HEK293 (cell line): ENCODE results near the gene GUCY2D.

Experiments used
- CTCF ChIA-PET: fragments of 350-600 bp; formaldehyde crosslinking; extraction: SDS; loops from one replicate; lab custom pipeline; 2021; ENCODE audit warnings: antibody characterized with exemption; lab: Yijun Ruan, JAX
- POLR2A ChIA-PET: fragments of 300-600 bp; formaldehyde crosslinking; extraction: SDS; loops from one replicate; lab custom pipeline; 2020; ENCODE audit warnings: antibody characterized with exemption, inconsistent platforms; lab: Yijun Ruan, JAX
- H3K27ac ChIP-seq: fragments of 200-500 bp; sonication (Bioruptor generic); 2 replicates; pipeline ENCODE4 v1.5.1; 2014; ENCODE audit warnings: low read depth, low read length, control low read depth, inconsistent platforms; ENCODE audit errors: extremely low read depth
- H3K36me3 ChIP-seq, 2 experiments: fragments of 200-500 bp in 1 of 2; sonication (Bioruptor generic) in 1 of 2; 1 replicate in 1 of 2; 2 replicates in 1 of 2; pipeline ENCODE4 v1.5.1; 2014 to 2017; ENCODE audit warnings: inconsistent platforms in 2 of 2, low read length in 2 of 2; ENCODE audit not compliant: control insufficient read depth in 2 of 2, insufficient read depth in 1 of 2
- H3K4me1 ChIP-seq: fragments of 200-500 bp; sonication (Bioruptor generic); 2 replicates; pipeline ENCODE4 v1.5.1; 2014; ENCODE audit warnings: mild to moderate bottlenecking, low read length, inconsistent platforms; ENCODE audit not compliant: control insufficient read depth, insufficient read depth
- H3K4me3 ChIP-seq: 2 replicates; pipeline ENCODE4 v1.5.1; 2011; ENCODE audit warnings: low read depth, mild to moderate bottlenecking, control low read depth, low read length, moderate library complexity
- H3K9me3 ChIP-seq: fragments of 200-500 bp; sonication (Bioruptor generic); 2 replicates; pipeline ENCODE4 v1.5.1; 2014; ENCODE audit warnings: low read depth, low read length, inconsistent platforms; ENCODE audit not compliant: control insufficient read depth, insufficient read depth
- GLIS2 ChIP-seq: fragments of 450-650 bp; formaldehyde crosslinking; IDR thresholded peaks from 2 replicates; pipeline ENCODE4 v1.5.1; 2016; ENCODE audit warnings: missing biosample characterization, missing genetic modification characterization
- KLF9 ChIP-seq: fragments of 450-650 bp; formaldehyde crosslinking; IDR thresholded peaks from 2 replicates; pipeline ENCODE4 v1.5.1; 2016; ENCODE audit warnings: missing biosample characterization, missing genetic modification characterization, low read depth
- PRDM6 ChIP-seq: fragments of 450-650 bp; formaldehyde crosslinking; IDR thresholded peaks from 2 replicates; pipeline ENCODE4 v1.5.1; 2017; ENCODE audit warnings: missing biosample characterization, missing genetic modification characterization
- SETDB1 ChIP-seq: IDR thresholded peaks from one replicate; pipeline ENCODE4 v1.6.1; 2017; ENCODE audit warnings: mild to moderate bottlenecking, low read length, moderate library complexity, mixed read lengths; ENCODE audit not compliant: insufficient read length
- ZBTB44 ChIP-seq: fragments of 450-650 bp; IDR thresholded peaks from 2 replicates; pipeline ENCODE4 v1.5.1; 2018; ENCODE audit warnings: missing biosample characterization, mild to moderate bottlenecking, missing genetic modification characterization
- ZBTB49 ChIP-seq: fragments of 450-650 bp; formaldehyde crosslinking; IDR thresholded peaks from 2 replicates; pipeline ENCODE4 v1.5.1; 2016; ENCODE audit warnings: missing biosample characterization, missing genetic modification characterization, low read depth
- ZBTB7A ChIP-seq: fragments of 450-650 bp; formaldehyde crosslinking; IDR thresholded peaks from 2 replicates; pipeline ENCODE4 v1.5.1; 2016; ENCODE audit warnings: low read depth, missing biosample characterization, missing genetic modification characterization
- ZNF19 ChIP-seq: fragments of 450-650 bp; formaldehyde crosslinking; IDR thresholded peaks from 2 replicates; pipeline ENCODE4; 2016; ENCODE audit warnings: missing biosample characterization, missing genetic modification characterization, low read depth
- ZNF37A ChIP-seq: fragments of 450-650 bp; IDR thresholded peaks from 2 replicates; pipeline ENCODE4 v1.5.1; 2018; ENCODE audit warnings: missing biosample characterization, missing genetic modification characterization
- ZNF518A ChIP-seq: fragments of 450-650 bp; formaldehyde crosslinking; conservative IDR thresholded peaks from 2 replicates; pipeline ENCODE4 v1.5.1; 2016; ENCODE audit warnings: low read depth, missing biosample characterization, missing genetic modification characterization
- ZNF521 ChIP-seq: fragments of 450-650 bp; formaldehyde crosslinking; IDR thresholded peaks from 2 replicates; pipeline ENCODE4 v1.5.1; 2017; ENCODE audit warnings: missing biosample characterization, mild to moderate bottlenecking, missing genetic modification characterization
- ZNF558 ChIP-seq: fragments of 450-650 bp; formaldehyde crosslinking; IDR thresholded peaks from 2 replicates; pipeline ENCODE4 v1.5.1; 2016; ENCODE audit warnings: missing biosample characterization, missing genetic modification characterization
- ZNF654 ChIP-seq: fragments of 450-650 bp; formaldehyde crosslinking; IDR thresholded peaks from 2 replicates; pipeline ENCODE4 v1.5.1; 2016; ENCODE audit warnings: low read depth, missing biosample characterization, missing genetic modification characterization
- ZNF791 ChIP-seq: fragments of 450-650 bp; formaldehyde crosslinking; IDR thresholded peaks from 2 replicates; pipeline ENCODE4 v1.5.1; 2016; ENCODE audit warnings: missing biosample characterization, missing genetic modification characterization
- TF ChIP-seq, protein P1 (sequence below): fragments of 450-650 bp; formaldehyde crosslinking; IDR thresholded peaks from 2 replicates; pipeline ENCODE4 v1.5.1; 2016; ENCODE audit warnings: missing biosample characterization, missing genetic modification characterization, low read depth
- TF ChIP-seq, protein P2 (sequence below): fragments of 450-650 bp; formaldehyde crosslinking; IDR thresholded peaks from 2 replicates; pipeline ENCODE4 v1.5.1; 2016; ENCODE audit warnings: missing biosample characterization, missing genetic modification characterization
- TF ChIP-seq, protein P3 (sequence below): IDR thresholded peaks from 2 replicates; pipeline ENCODE4 v1.6.1; 2011; ENCODE audit warnings: mild to moderate bottlenecking, low read depth, low read length, borderline replicate concordance

The GUCY2D gene

GRCh38 chr17:8031261-8031661, 28.8 kb downstream of the GUCY2D start:
- H3K4me3 ChIP-seq, result no peak overlapping the region
- TF ChIP-seq ZNF521 (no peak), SETDB1 (no peak), ZNF19 (tag by site-specific recombination) (no peak), ZNF654 (tag by site-specific recombination) (no peak), ZNF558 (tag by site-specific recombination) (no peak), ZNF37A (tag by site-specific recombination) (no peak), ZNF791 (tag by site-specific recombination) (no peak), KLF9 (no peak), ZBTB7A (tag by site-specific recombination) (no peak), GLIS2 (tag by site-specific recombination) (no peak), PRDM6 (tag by site-specific recombination) (no peak), ZNF518A (tag by site-specific recombination) (no peak), ZBTB49 (tag by site-specific recombination) (no peak), ZBTB44 (no peak)
- TF ChIP-seq, protein P1, sequence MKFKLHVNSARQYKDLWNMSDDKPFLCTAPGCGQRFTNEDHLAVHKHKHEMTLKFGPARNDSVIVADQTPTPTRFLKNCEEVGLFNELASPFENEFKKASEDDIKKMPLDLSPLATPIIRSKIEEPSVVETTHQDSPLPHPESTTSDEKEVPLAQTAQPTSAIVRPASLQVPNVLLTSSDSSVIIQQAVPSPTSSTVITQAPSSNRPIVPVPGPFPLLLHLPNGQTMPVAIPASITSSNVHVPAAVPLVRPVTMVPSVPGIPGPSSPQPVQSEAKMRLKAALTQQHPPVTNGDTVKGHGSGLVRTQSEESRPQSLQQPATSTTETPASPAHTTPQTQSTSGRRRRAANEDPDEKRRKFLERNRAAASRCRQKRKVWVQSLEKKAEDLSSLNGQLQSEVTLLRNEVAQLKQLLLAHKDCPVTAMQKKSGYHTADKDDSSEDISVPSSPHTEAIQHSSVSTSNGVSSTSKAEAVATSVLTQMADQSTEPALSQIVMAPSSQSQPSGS, result no peak
- TF ChIP-seq, protein P2, sequence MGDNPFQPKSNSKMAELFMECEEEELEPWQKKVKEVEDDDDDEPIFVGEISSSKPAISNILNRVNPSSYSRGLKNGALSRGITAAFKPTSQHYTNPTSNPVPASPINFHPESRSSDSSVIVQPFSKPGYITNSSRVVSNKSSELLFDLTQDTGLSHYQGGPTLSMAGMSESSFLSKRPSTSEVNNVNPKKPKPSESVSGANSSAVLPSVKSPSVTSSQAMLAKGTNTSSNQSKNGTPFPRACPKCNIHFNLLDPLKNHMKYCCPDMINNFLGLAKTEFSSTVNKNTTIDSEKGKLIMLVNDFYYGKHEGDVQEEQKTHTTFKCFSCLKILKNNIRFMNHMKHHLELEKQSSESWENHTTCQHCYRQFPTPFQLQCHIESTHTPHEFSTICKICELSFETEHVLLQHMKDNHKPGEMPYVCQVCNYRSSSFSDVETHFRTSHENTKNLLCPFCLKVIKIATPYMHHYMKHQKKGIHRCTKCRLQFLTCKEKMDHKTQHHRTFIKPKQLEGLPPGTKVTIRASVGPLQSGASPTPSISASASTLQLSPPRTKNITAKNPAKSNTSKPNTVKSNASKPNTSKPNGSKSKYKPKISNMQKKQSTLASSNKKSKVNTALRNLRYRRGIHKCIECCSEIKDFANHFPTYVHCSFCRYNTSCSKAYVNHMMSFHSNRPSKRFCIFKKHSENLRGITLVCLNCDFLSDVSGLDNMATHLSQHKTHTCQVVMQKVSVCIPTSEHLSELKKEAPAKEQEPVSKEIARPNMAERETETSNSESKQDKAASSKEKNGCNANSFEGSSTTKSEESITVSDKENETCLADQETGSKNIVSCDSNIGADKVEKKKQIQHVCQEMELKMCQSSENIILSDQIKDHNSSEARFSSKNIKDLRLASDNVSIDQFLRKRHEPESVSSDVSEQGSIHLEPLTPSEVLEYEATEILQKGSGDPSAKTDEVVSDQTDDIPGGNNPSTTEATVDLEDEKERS (tag by site-specific recombination), result no peak
- TF ChIP-seq, protein P3, sequence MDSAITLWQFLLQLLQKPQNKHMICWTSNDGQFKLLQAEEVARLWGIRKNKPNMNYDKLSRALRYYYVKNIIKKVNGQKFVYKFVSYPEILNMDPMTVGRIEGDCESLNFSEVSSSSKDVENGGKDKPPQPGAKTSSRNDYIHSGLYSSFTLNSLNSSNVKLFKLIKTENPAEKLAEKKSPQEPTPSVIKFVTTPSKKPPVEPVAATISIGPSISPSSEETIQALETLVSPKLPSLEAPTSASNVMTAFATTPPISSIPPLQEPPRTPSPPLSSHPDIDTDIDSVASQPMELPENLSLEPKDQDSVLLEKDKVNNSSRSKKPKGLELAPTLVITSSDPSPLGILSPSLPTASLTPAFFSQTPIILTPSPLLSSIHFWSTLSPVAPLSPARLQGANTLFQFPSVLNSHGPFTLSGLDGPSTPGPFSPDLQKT, result no peak
- H3K36me3 ChIP-seq, result no peaks in the 10 kb centered on the region
- H3K9me3 ChIP-seq, result no peaks in the 10 kb centered on the region
- H3K4me1 ChIP-seq, result no peaks in the 10 kb centered on the region
- no peak overlapping the region for H3K27ac ChIP-seq
- ChIA-PET POLR2A (no interaction called here), CTCF (interaction anchor here (0.5 to 2.5 kb wide), 10 partner anchors 10 to 1250 kb away, joined by 3 to 18 read pairs (median 3); no protein-coding TSS in a partner anchor)
